ENCODE results near the gene ZHX3. TPM values are rescaled to one million over a fixed set of nuclear protein-coding genes. Genes with fewer than 3 reads are reported as not detected.

Gene ZHX3
- total and polyA plus RNA-seq, 2 donors (not counting 1 experiment from before 2014, with no cell fraction given): 27.7 to 28.0 TPM

- peak overlapping the region; percentile 37 to 70 (median 48) for H3K4me3 ChIP-seq (replicated peaks in 1 of 4; ENCODE audit: control extremely low read depth in 1 of 4, insufficient read depth in 1 of 4, low read depth in 3 of 4, low read length in 4 of 4)
- H4K20me1 ChIP-seq (ENCODE audit: control insufficient read depth, extremely low read depth, insufficient read depth, low read length): no peaks in the 10 kb centered on the region
- H2AFZ ChIP-seq (ENCODE audit: low read length): peak overlapping the region; percentile 80
- H3K9me3 ChIP-seq (ENCODE audit: control insufficient read depth, insufficient read depth, low read depth, low read length): no peaks in the 10 kb centered on the region
- H3K9ac ChIP-seq (ENCODE audit: insufficient read depth, low read length): peak overlapping the region; percentile 20
- no peaks in the 10 kb centered on the region for H3K4me1 ChIP-seq (ENCODE audit: control insufficient read depth, extremely low read depth, insufficient read depth, low read length)
- H3K27me3 ChIP-seq (ENCODE audit: control insufficient read depth, insufficient read depth, low read length): no peaks in the 10 kb centered on the region
- peak overlapping the region; percentile 43 for H3K27ac ChIP-seq (ENCODE audit: insufficient read depth, low read length)
- DNase-seq (ENCODE audit: low read depth in 2 of 2): peak; percentile 34 to 62
- no peaks in the 10 kb centered on the region for H3K79me2 ChIP-seq (ENCODE audit: control insufficient read depth, insufficient read depth, low read length)
- TF ChIP-seq, protein P1, sequence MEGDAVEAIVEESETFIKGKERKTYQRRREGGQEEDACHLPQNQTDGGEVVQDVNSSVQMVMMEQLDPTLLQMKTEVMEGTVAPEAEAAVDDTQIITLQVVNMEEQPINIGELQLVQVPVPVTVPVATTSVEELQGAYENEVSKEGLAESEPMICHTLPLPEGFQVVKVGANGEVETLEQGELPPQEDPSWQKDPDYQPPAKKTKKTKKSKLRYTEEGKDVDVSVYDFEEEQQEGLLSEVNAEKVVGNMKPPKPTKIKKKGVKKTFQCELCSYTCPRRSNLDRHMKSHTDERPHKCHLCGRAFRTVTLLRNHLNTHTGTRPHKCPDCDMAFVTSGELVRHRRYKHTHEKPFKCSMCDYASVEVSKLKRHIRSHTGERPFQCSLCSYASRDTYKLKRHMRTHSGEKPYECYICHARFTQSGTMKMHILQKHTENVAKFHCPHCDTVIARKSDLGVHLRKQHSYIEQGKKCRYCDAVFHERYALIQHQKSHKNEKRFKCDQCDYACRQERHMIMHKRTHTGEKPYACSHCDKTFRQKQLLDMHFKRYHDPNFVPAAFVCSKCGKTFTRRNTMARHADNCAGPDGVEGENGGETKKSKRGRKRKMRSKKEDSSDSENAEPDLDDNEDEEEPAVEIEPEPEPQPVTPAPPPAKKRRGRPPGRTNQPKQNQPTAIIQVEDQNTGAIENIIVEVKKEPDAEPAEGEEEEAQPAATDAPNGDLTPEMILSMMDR (conservative IDR thresholded peaks at IDR 0.05 in 1 of 2, IDR thresholded peaks at IDR 0.05 in 1 of 2; ENCODE audit: low read depth in 1 of 2, low read length in 2 of 2): peak; percentile 90 to 91
- TF ChIP-seq EZH2 (IDR thresholded peaks at IDR 0.05; ENCODE audit: low read length, missing control alignments): no peak
- H3K4me2 ChIP-seq (ENCODE audit: extremely low read depth, insufficient read depth, low read length): peak overlapping the region; percentile 61
- no peaks in the 10 kb centered on the region for H3K36me3 ChIP-seq (ENCODE audit: control insufficient read depth, insufficient read depth, low read length)
Observed at GRCh38 chr20:41339957-41340326, 22.4 kb upstream of the ZHX3 start.

DNA sequence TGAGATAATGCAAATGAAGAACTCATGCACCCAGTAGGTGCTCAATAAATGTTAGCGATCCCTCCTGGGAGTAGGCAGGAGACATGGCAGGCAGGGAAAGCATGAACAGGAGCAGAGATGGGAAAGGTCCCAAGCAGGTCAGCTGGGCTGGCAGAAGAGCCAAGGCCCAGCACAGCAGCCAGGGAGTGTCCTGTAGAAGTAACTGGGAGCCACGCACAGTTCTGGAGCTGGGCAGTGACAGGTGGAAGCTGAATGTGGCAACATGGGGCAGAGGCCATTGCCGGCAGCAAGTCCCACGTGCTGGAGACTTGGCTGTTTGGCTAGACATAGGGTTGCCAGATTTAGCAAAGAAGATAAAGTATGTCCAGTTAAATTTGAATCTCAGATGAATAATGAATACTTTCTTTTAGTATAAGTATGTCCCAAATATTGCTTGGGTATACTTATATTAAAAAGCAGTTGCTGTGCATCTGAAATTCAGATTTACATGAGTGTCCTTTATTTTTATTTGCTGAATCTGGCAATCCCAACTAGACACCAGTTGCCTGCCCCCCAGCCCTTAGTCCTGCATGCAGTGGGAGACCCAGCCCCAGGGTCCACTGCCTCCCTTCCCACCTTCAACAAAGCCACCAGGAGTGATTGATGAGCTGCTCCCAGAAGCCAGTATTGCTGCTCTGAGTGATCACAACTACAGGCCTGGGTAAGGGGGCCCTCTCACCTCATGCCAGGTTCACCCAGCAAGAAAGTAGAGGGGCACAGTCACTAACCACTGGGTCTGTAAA, 19.4 kb upstream of the ZHX3 start:
- no peaks in the 10 kb centered on the region for H4K20me1 ChIP-seq (ENCODE audit: control insufficient read depth, extremely low read depth, insufficient read depth, low read length)
- H3K9ac ChIP-seq (ENCODE audit: insufficient read depth, low read length): no peak overlapping the region
- no peak overlapping the region for H3K4me2 ChIP-seq (ENCODE audit: extremely low read depth, insufficient read depth, low read length)
- no peak overlapping the region for H3K27ac ChIP-seq (ENCODE audit: insufficient read depth, low read length)
- no peaks in the 10 kb centered on the region for H3K27me3 ChIP-seq (ENCODE audit: control insufficient read depth, insufficient read depth, low read length)
- H3K36me3 ChIP-seq (ENCODE audit: control insufficient read depth, insufficient read depth, low read length): no peaks in the 10 kb centered on the region
- no peak overlapping the region for H3K4me3 ChIP-seq (replicated peaks in 1 of 4; ENCODE audit: control extremely low read depth in 1 of 4, insufficient read depth in 1 of 4, low read depth in 3 of 4, low read length in 4 of 4)
- H3K4me1 ChIP-seq (ENCODE audit: control insufficient read depth, extremely low read depth, insufficient read depth, low read length): peaks cover 5% of the 10 kb centered on the region
- no peak for TF ChIP-seq EZH2 (IDR thresholded peaks at IDR 0.05; ENCODE audit: low read length, missing control alignments)
- TF ChIP-seq, protein P1 (conservative IDR thresholded peaks at IDR 0.05 in 1 of 2, IDR thresholded peaks at IDR 0.05 in 1 of 2; ENCODE audit: low read depth in 1 of 2, low read length in 2 of 2): no peak
- no peaks in the 10 kb centered on the region for H3K79me2 ChIP-seq (ENCODE audit: control insufficient read depth, insufficient read depth, low read length)
- no peak overlapping the region for H2AFZ ChIP-seq (ENCODE audit: low read length)
- no peak for DNase-seq (ENCODE audit: low read depth in 2 of 2)
- no peaks in the 10 kb centered on the region for H3K9me3 ChIP-seq (ENCODE audit: control insufficient read depth, insufficient read depth, low read depth, low read length)

DNA sequence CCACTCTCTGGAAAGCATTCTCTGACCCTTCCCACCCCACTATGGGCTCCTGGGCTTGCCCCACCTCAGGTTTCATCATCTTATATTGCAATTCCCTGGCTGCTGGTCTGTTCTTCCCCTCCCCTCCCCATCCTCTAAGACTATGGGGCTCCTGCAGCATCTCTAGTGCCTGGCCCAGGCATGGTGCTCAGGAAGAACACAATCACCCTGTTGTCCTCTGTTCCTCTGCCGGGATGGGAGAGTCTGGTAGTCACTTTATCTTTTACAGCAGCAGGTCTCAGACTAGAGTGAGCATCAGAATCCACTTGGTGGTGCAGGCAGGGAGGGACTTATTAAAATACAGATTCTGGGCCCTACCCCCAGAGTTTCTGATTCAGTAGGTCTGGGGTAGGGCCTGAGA, 18.1 kb upstream of the ZHX3 start:
- no peak overlapping the region for H3K4me2 ChIP-seq (ENCODE audit: extremely low read depth, insufficient read depth, low read length)
- no peak overlapping the region for H3K27ac ChIP-seq (ENCODE audit: insufficient read depth, low read length)
- H3K4me1 ChIP-seq (ENCODE audit: control insufficient read depth, extremely low read depth, insufficient read depth, low read length): peaks cover 5% of the 10 kb centered on the region
- DNase-seq (ENCODE audit: low read depth in 2 of 2): no peak
- no peaks in the 10 kb centered on the region for H3K9me3 ChIP-seq (ENCODE audit: control insufficient read depth, insufficient read depth, low read depth, low read length)
- H2AFZ ChIP-seq (ENCODE audit: low read length): no peak overlapping the region
- no peak for TF ChIP-seq EZH2 (IDR thresholded peaks at IDR 0.05; ENCODE audit: low read length, missing control alignments)
- TF ChIP-seq, protein P1 (conservative IDR thresholded peaks at IDR 0.05 in 1 of 2, IDR thresholded peaks at IDR 0.05 in 1 of 2; ENCODE audit: low read depth in 1 of 2, low read length in 2 of 2): no peak
- H3K36me3 ChIP-seq (ENCODE audit: control insufficient read depth, insufficient read depth, low read length): no peaks in the 10 kb centered on the region
- H3K9ac ChIP-seq (ENCODE audit: insufficient read depth, low read length): no peak overlapping the region
- no peaks in the 10 kb centered on the region for H4K20me1 ChIP-seq (ENCODE audit: control insufficient read depth, extremely low read depth, insufficient read depth, low read length)
- H3K4me3 ChIP-seq (replicated peaks in 1 of 4; ENCODE audit: control extremely low read depth in 1 of 4, insufficient read depth in 1 of 4, low read depth in 3 of 4, low read length in 4 of 4): no peak overlapping the region
- H3K27me3 ChIP-seq (ENCODE audit: control insufficient read depth, insufficient read depth, low read length): no peaks in the 10 kb centered on the region
- no peaks in the 10 kb centered on the region for H3K79me2 ChIP-seq (ENCODE audit: control insufficient read depth, insufficient read depth, low read length)
